Measurements from ENCODE around the gene CACNG3.

CACNG3 gene

DNA sequence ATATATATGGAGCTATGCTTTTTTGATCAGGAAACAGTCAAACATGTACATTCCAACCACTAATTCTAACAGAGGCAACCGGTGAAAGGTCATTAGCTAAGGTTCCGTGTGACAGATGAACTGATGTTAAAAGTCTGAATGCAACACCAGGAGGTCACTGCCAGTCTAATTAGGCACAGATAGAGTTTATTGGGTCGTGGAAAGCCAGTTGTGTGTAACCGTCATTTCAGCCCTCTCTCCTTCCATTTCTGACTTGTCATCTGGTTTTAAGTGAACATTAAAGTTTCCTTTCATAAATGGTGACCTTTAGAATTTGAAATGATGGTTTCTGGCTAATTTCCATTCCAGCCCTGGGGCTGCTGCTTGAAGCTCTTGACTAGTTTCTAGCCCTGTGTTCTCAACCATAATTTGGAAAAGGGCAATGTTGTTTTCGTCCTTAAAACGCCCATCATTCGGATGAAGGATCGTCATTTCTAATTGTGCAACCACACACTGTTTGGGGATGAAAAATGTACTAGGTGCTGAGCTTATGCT is 23.9 kb downstream of the CACNG3 start:
- Histone ChIP-seq H3K27ac (ENCODE audit: low read depth, low read length) (no peak overlapping the region), H2BK15ac (replicated peaks; ENCODE audit: low read depth) (no peak overlapping the region), H3K79me1 (ENCODE audit: low read length) (no peaks in the 10 kb centered on the region), H3K27me3 (ENCODE audit: insufficient read depth, low read length, poor library complexity) (no peaks in the 10 kb centered on the region), H3K56ac (ENCODE audit: low read length) (no peak overlapping the region), H3K9ac (ENCODE audit: low read length) (no peak overlapping the region), H3K4me1 (ENCODE audit: control insufficient read depth, low read depth, low read length) (no peaks in the 10 kb centered on the region), H3K36me3 (ENCODE audit: control insufficient read depth, insufficient read depth, low read length) (no peaks in the 10 kb centered on the region), H3K18ac (ENCODE audit: low read length) (no peak overlapping the region), H3K4me2 (ENCODE audit: low read length) (no peak overlapping the region), H3K4me3 (ENCODE audit: low read length) (no peak overlapping the region), H3K23ac (ENCODE audit: low read length) (no peak overlapping the region), H4K5ac (ENCODE audit: low read length) (no peak overlapping the region), H2BK5ac (ENCODE audit: low read length) (no peak overlapping the region), H3K79me2 (ENCODE audit: control insufficient read depth, insufficient read depth, low read length) (no peaks in the 10 kb centered on the region), H4K8ac (ENCODE audit: low read depth, low read length) (no peak overlapping the region), H3K4ac (ENCODE audit: low read depth, low read length) (no peak overlapping the region), H2BK120ac (ENCODE audit: low read depth, low read length) (no peak overlapping the region), H2AK5ac (ENCODE audit: low read length) (no peak overlapping the region)
- no peak for DNase-seq
- WGBS (ENCODE audit: extremely low coverage, insufficient coverage, low lambda C conversion rate), result no CpG with 5 or more reads among the region's 8 CpGs

DNA sequence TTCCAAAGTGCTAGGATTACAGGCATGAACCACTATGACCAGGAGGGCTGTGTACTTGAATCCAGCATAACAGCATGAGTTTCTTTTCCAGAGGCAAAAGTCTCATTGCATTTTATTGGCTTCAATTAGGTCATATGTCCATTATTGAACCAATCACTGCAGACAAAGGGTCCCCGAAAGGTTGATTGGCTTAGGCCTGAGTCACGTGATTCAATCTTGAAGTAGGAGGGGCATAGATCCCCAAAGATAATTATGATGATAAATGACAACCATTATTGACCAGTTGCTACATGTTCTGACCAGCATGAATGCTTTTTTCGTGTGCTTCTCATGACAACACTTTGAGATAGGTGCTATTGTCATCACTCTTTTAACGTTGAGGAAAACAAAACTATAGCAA is 25.3 kb downstream of the CACNG3 start:
- WGBS (ENCODE audit: extremely low coverage, insufficient coverage, low lambda C conversion rate), result no CpG with 5 or more reads among the region's 4 CpGs
- DNase-seq, result no peak
- Histone ChIP-seq H3K36me3 (ENCODE audit: control insufficient read depth, insufficient read depth, low read length) (no peaks in the 10 kb centered on the region), H4K5ac (ENCODE audit: low read length) (no peak overlapping the region), H3K56ac (ENCODE audit: low read length) (no peak overlapping the region), H2BK120ac (ENCODE audit: low read depth, low read length) (no peak overlapping the region), H2BK15ac (replicated peaks; ENCODE audit: low read depth) (no peak overlapping the region), H2BK5ac (ENCODE audit: low read length) (no peak overlapping the region), H3K27me3 (ENCODE audit: insufficient read depth, low read length, poor library complexity) (no peaks in the 10 kb centered on the region), H3K18ac (ENCODE audit: low read length) (no peak overlapping the region), H3K4me1 (ENCODE audit: control insufficient read depth, low read depth, low read length) (no peaks in the 10 kb centered on the region), H3K4me3 (ENCODE audit: low read length) (no peak overlapping the region), H3K4me2 (ENCODE audit: low read length) (no peak overlapping the region), H3K79me1 (ENCODE audit: low read length) (no peaks in the 10 kb centered on the region), H3K27ac (ENCODE audit: low read depth, low read length) (no peak overlapping the region), H2AK5ac (ENCODE audit: low read length) (no peak overlapping the region), H4K8ac (ENCODE audit: low read depth, low read length) (no peak overlapping the region), H3K9ac (ENCODE audit: low read length) (no peak overlapping the region), H3K23ac (ENCODE audit: low read length) (no peak overlapping the region), H3K4ac (ENCODE audit: low read depth, low read length) (no peak overlapping the region), H3K79me2 (ENCODE audit: control insufficient read depth, insufficient read depth, low read length) (no peaks in the 10 kb centered on the region)

DNA sequence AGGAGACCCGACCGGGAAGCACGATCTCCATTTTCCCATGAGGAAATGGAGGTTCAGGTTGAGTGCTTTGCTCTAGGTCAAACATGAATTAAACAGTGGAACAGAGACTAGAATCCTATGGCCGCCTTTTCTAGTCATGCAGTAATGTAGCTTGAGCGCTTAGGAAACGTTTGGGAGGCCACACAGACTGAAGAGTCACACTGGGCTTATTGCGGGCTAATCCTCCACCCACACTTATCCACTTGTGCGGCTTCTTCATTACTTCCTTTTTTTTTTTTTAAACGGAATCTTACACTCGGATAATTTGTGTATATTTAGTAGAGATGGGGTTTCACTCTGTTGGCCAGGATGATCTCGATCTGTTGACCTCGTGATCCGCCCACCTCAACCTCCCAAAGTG is 26.0 kb downstream of the CACNG3 start:
- Histone ChIP-seq H3K18ac (ENCODE audit: low read length) (no peak overlapping the region), H3K4me1 (ENCODE audit: control insufficient read depth, low read depth, low read length) (no peaks in the 10 kb centered on the region), H3K27ac (ENCODE audit: low read depth, low read length) (no peak overlapping the region), H3K79me1 (ENCODE audit: low read length) (no peaks in the 10 kb centered on the region), H3K4ac (ENCODE audit: low read depth, low read length) (no peak overlapping the region), H2BK5ac (ENCODE audit: low read length) (no peak overlapping the region), H2BK15ac (replicated peaks; ENCODE audit: low read depth) (no peak overlapping the region), H3K9ac (ENCODE audit: low read length) (no peak overlapping the region), H3K4me3 (ENCODE audit: low read length) (no peak overlapping the region), H3K23ac (ENCODE audit: low read length) (no peak overlapping the region), H3K79me2 (ENCODE audit: control insufficient read depth, insufficient read depth, low read length) (no peaks in the 10 kb centered on the region), H4K8ac (ENCODE audit: low read depth, low read length) (no peak overlapping the region), H3K36me3 (ENCODE audit: control insufficient read depth, insufficient read depth, low read length) (no peaks in the 10 kb centered on the region), H4K5ac (ENCODE audit: low read length) (no peak overlapping the region), H2BK120ac (ENCODE audit: low read depth, low read length) (no peak overlapping the region), H3K4me2 (ENCODE audit: low read length) (no peak overlapping the region), H2AK5ac (ENCODE audit: low read length) (no peak overlapping the region), H3K56ac (ENCODE audit: low read length) (no peak overlapping the region), H3K27me3 (ENCODE audit: insufficient read depth, low read length, poor library complexity) (no peaks in the 10 kb centered on the region)
- no peak for DNase-seq
- no CpG with 5 or more reads among the region's 13 CpGs for WGBS (ENCODE audit: extremely low coverage, insufficient coverage, low lambda C conversion rate)

DNA sequence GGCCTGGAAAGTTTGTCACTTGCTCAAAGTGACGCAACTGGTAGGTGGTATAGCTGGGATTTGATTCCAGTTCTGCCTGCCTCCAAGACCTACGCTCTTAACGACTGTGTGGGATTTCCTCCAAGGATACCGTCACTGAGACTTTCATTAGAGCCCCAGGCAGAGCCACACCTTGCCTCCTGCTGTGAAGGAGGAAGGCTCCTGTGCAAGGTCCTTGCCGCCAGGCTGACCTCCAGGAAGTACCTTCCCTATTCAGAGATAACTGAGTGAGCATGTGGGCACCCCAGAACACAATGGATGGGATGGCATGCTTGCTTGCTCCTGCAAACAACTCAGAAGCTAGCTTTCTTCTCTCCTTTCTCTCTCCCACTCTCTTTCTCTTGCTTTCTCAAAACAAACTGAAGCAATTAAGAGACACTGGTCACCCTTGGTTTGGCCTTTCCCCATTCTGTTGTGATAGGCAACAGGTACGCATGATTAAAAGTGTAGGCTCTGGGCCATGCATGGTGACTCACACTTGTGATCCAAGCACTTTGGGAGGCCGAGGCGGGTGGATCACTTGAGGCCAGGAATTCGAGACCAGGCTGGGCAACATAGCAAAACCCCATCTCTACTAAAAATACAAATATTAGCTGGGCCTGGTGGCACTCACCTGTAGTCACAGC is 30.7 kb downstream of the CACNG3 start:
- no CpG with 5 or more reads among the region's 9 CpGs for WGBS (ENCODE audit: extremely low coverage, insufficient coverage, low lambda C conversion rate)
- no peak overlapping the region for H3K4me2 ChIP-seq (ENCODE audit: low read length)
- no peak overlapping the region for H2BK15ac ChIP-seq (replicated peaks; ENCODE audit: low read depth)
- no peaks in the 10 kb centered on the region for H3K27me3 ChIP-seq (ENCODE audit: insufficient read depth, low read length, poor library complexity)
- no peaks in the 10 kb centered on the region for H3K79me1 ChIP-seq (ENCODE audit: low read length)
- H2BK120ac ChIP-seq (ENCODE audit: low read depth, low read length), result no peak overlapping the region
- H4K5ac ChIP-seq (ENCODE audit: low read length), result no peak overlapping the region
- no peak overlapping the region for H3K9ac ChIP-seq (ENCODE audit: low read length)
- no peak overlapping the region for H2BK5ac ChIP-seq (ENCODE audit: low read length)
- no peaks in the 10 kb centered on the region for H3K36me3 ChIP-seq (ENCODE audit: control insufficient read depth, insufficient read depth, low read length)
- H3K4me3 ChIP-seq (ENCODE audit: low read length), result no peak overlapping the region
- DNase-seq, result peak; percentile 1
- H2AK5ac ChIP-seq (ENCODE audit: low read length), result no peak overlapping the region
- H3K4ac ChIP-seq (ENCODE audit: low read depth, low read length), result no peak overlapping the region
- no peak overlapping the region for H3K18ac ChIP-seq (ENCODE audit: low read length)
- H3K4me1 ChIP-seq (ENCODE audit: control insufficient read depth, low read depth, low read length), result no peaks in the 10 kb centered on the region
- H3K79me2 ChIP-seq (ENCODE audit: control insufficient read depth, insufficient read depth, low read length), result no peaks in the 10 kb centered on the region
- H3K27ac ChIP-seq (ENCODE audit: low read depth, low read length), result no peak overlapping the region
- no peak overlapping the region for H4K8ac ChIP-seq (ENCODE audit: low read depth, low read length)
- H3K56ac ChIP-seq (ENCODE audit: low read length), result no peak overlapping the region
- no peak overlapping the region for H3K23ac ChIP-seq (ENCODE audit: low read length)

DNA sequence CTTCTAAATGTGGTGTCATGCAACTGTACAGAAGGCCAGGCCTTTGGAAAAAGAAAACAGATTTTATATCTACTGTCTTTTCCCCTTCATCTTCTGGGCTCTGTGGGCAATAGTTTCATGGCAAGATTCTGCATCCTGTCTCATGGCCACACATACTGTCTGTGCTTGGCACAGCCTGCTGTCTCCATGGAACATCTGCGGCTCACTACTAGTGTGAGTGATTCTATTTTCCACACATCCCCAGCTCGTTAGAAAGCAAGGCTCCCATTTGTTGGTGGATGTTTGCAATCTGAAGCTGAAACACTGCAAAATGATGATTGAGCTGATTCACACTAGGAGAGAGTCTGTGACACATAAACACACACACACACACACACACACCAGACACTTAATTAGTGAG is 32.4 kb downstream of the CACNG3 start:
- DNase-seq, result no peak
- Histone ChIP-seq H2BK5ac (ENCODE audit: low read length) (no peak overlapping the region), H3K56ac (ENCODE audit: low read length) (no peak overlapping the region), H3K79me2 (ENCODE audit: control insufficient read depth, insufficient read depth, low read length) (no peaks in the 10 kb centered on the region), H3K27me3 (ENCODE audit: insufficient read depth, low read length, poor library complexity) (no peaks in the 10 kb centered on the region), H3K23ac (ENCODE audit: low read length) (no peak overlapping the region), H3K9ac (ENCODE audit: low read length) (no peak overlapping the region), H3K4me3 (ENCODE audit: low read length) (no peak overlapping the region), H3K36me3 (ENCODE audit: control insufficient read depth, insufficient read depth, low read length) (no peaks in the 10 kb centered on the region), H3K18ac (ENCODE audit: low read length) (no peak overlapping the region), H3K4me2 (ENCODE audit: low read length) (no peak overlapping the region), H3K27ac (ENCODE audit: low read depth, low read length) (no peak overlapping the region), H3K4ac (ENCODE audit: low read depth, low read length) (no peak overlapping the region), H4K5ac (ENCODE audit: low read length) (no peak overlapping the region), H3K4me1 (ENCODE audit: control insufficient read depth, low read depth, low read length) (no peaks in the 10 kb centered on the region), H2BK120ac (ENCODE audit: low read depth, low read length) (no peak overlapping the region), H4K8ac (ENCODE audit: low read depth, low read length) (no peak overlapping the region), H2AK5ac (ENCODE audit: low read length) (no peak overlapping the region), H3K79me1 (ENCODE audit: low read length) (no peaks in the 10 kb centered on the region), H2BK15ac (replicated peaks; ENCODE audit: low read depth) (no peak overlapping the region)
- no CpG with 5 or more reads among the region's 2 CpGs for WGBS (ENCODE audit: extremely low coverage, insufficient coverage, low lambda C conversion rate)

DNA sequence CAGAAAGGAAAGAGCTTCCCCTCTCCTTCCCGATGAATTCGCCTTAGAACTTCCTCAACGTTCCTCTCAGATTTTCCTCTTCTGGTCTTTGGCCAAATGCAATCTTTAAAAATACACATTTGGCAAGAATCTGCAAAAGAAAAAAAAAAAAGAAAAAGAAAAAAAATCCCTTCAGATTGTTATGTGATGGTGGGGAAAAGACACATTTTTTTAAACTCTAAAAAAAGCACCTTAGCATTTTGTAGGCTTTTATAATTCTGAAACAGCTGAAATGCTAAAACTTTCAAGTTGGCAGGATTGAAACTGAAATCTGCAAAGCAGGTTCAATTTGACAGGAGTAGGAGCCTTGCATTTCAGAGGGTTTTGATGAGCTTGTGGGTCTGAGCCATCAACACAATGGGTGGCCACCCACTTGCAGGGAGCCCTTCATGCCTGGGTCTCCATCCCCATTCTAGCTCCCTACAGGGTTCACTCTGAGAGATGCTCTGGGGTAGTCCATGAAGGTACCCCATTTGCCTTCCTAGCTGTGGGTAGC is 33.1 kb downstream of the CACNG3 start:
- DNase-seq, result no peak
- Histone ChIP-seq H3K56ac (ENCODE audit: low read length) (no peak overlapping the region), H4K5ac (ENCODE audit: low read length) (no peak overlapping the region), H3K27me3 (ENCODE audit: insufficient read depth, low read length, poor library complexity) (no peaks in the 10 kb centered on the region), H3K23ac (ENCODE audit: low read length) (no peak overlapping the region), H2BK120ac (ENCODE audit: low read depth, low read length) (no peak overlapping the region), H2AK5ac (ENCODE audit: low read length) (no peak overlapping the region), H3K79me2 (ENCODE audit: control insufficient read depth, insufficient read depth, low read length) (no peaks in the 10 kb centered on the region), H3K4me2 (ENCODE audit: low read length) (no peak overlapping the region), H3K4me3 (ENCODE audit: low read length) (no peak overlapping the region), H4K8ac (ENCODE audit: low read depth, low read length) (no peak overlapping the region), H2BK5ac (ENCODE audit: low read length) (no peak overlapping the region), H2BK15ac (replicated peaks; ENCODE audit: low read depth) (no peak overlapping the region), H3K4ac (ENCODE audit: low read depth, low read length) (no peak overlapping the region), H3K36me3 (ENCODE audit: control insufficient read depth, insufficient read depth, low read length) (no peaks in the 10 kb centered on the region), H3K27ac (ENCODE audit: low read depth, low read length) (no peak overlapping the region), H3K18ac (ENCODE audit: low read length) (no peak overlapping the region), H3K9ac (ENCODE audit: low read length) (no peak overlapping the region), H3K4me1 (ENCODE audit: control insufficient read depth, low read depth, low read length) (no peaks in the 10 kb centered on the region), H3K79me1 (ENCODE audit: low read length) (no peaks in the 10 kb centered on the region)
- WGBS (ENCODE audit: extremely low coverage, insufficient coverage, low lambda C conversion rate), result no CpG with 5 or more reads among the region's 3 CpGs

Measured in mesendoderm (in vitro differentiated cells).